ENCODE results near the gene MYH15.

- TF ChIP-seq POLR2AphosphoS5 (IDR thresholded peaks at IDR 0.05; ENCODE audit: borderline replicate concordance, low read depth, low read length) (no peak), EZH2 (IDR thresholded peaks at IDR 0.05) (no peak)
These were observed 14.9 kb upstream of the MYH15 start for GRCh38 chr3:108525256-108525655.

All from SK-N-MC (cell line).